GM21717 (cell line): ENCODE measurements around the gene TGFB1.
"Not testable (repeated sequence)": the region's sequence is repeated elsewhere in the genome, so short reads cannot be mapped to it uniquely, and the experiment has no call there.

Experiments
- ATAC-seq: cut with Tn5 transposase; IDR thresholded peaks from one replicate; pipeline ENCODE4 v1.9.1; 2021; ENCODE audit warnings: mild to moderate bottlenecking, moderate library complexity; ENCODE audit not compliant: unreplicated experiment

Gene TGFB1

DNA sequence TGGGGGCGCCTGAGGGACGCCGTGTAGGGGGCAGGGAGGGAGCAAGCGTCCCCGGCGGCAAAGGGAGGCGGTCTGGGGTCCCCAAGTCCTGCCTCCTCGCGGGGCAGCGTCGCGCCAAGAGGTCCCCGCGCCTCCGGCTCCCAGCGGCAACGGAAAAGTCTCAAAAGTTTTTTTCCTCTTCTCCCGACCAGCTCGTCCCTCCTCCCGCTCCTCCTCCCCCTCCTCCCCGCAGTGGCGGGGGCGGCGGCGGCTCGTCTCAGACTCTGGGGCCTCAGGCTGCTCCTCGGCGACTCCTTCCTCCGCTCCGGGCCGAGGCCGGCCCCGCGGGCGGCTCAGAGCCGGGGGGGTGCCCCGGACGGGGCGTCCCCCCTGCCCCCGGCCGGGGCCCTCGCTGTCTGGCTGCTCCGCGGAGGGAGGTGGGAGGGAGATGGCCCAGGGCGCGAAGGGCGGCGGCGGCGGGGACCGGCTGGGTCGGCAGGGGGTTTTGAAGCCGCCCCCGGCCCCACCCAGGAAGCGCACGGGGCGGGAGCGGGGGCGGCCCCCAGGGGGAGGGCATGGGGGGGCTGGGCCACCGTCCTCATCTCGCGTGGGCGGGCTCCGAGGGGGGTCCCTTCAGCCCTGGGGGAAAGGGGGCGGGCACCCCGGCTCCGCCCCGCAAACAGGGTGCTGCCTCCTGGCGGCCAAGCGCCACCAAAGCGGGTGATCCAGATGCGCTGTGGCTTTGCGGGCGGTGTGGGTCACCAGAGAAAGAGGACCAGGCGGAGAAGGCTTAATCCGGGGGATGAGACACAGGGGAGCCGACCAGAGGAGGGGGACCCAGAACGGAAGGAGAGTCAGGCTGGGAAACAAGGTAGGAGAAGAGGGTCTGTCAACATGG lies at the start of gene TGFB1:
TSS of gene TGFB1 (minus strand) at position 457 of the 877 bp plus-strand sequence. CDS start 878 bp downstream, outside the sequence.
- ATAC-seq = peak; percentile 34

DNA sequence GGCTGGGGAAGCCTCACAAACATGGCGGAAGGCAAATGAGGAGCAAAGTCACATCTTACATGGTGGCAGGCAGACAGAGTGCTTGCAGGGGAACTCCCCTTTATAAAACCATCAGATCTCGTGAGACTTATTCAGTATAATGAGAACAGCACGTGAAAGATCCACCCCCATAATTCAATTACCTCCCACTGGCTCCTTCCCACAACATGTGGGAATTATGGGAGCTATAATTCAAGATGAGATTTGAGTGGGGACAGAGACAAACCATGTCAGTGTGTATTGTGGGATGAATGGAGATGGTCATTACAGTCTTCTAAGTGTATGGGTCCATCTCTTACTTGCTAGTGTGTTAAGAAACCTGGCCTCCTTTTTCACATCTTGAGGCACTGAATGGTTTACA lies 48.3 kb upstream of the TGFB1 start:
- no peak for ATAC-seq

DNA sequence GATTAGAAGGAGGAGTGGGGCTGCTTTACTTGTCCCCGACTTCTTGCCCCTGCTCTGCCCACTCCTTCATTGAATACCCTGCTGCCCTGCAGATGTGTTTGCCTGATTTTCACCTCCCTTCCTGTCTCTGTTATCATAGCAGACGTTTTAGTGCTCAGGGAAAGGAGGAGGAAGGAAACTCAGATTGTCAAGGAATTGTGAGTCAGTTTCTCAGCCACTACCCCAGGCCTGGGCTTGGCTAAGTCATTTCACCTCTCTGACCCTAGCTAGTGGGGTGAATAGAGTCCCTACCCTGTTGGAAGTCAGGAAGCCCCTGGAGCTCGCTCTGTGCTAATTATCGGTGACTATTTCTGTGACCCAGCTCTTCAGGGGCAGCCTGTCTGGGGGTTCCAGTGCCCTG lies 47.8 kb upstream of the TGFB1 start:
- no peak for ATAC-seq

DNA sequence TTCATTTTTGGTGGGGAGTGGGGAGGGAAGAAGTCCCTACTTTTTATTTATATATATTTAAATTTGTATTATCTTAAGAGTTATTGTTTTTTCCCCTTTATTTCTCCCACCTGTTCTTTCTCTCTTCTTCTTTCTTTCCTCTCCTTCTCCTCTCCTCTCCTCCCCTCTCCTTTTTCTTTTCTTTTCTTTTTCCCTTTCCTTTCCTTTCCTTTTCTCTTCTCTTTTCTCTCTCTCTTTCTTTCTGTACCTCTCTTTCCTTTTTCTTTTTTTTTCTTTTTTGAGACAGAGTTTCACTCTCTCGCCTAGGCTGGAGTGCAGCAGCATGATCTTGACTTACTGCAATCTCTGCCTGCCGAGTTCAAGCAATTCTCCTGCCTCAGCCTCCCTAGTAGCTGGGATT lies 45.8 kb upstream of the TGFB1 start:
- ATAC-seq = no peak

DNA sequence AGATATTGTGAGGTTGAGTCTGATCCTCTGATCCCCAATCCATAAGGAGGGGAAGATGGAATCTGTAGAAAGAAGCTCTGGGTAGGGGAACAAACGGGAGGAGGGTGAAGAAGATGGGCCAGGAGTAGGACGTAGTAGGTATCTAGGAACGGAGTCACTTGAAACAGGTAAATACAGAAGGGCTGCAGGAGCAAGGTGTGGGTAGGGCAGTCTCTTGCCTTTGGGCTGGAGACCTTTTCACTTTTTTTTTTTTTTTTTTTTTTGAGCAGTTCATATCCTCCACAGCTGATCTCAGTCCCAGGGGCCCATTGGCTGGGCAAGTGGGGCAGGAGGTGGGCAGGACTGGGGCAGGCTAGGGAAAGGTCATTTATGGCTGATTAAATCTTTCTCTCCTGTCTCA lies 45.4 kb upstream of the TGFB1 start:
- ATAC-seq = no peak

DNA sequence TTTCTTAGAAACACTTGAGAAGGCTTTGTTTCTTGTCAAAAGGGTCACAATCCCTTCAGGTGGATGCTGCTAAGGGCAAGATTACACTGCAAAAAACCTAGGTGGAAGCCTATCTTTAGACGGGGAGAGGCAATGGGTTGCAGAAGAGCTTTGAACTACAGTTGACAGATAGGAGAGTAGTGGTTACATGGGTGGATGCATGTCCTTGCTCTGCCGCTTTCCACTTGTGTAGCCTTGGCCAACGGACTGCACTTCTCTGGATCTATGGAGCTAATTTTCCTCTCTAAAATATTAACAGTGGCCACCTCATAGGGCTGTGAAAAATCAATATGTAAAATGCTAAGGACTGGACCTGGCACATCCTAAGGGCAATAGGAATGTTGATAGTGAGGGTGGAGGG lies 44.9 kb upstream of the TGFB1 start:
- ATAC-seq = no peak

DNA sequence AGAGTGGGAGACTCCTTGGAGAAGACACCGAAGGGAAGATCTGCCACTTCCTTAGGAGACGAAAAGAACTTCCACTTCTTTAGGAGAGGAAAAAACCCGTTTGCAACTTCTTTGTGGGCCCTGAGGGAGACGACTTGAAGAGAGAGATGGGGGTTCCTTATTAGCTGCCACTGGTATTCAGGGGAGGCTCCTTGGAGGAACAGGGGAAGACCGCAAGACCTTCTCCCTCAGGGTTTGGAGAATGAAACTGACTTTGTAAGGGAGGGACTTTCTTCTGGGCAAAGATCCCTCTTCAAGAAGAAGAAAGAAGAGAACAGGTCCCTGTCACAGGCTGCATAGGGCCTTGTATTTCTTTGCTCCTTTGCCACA lies 44.3 kb upstream of the TGFB1 start:
- no peak for ATAC-seq

DNA sequence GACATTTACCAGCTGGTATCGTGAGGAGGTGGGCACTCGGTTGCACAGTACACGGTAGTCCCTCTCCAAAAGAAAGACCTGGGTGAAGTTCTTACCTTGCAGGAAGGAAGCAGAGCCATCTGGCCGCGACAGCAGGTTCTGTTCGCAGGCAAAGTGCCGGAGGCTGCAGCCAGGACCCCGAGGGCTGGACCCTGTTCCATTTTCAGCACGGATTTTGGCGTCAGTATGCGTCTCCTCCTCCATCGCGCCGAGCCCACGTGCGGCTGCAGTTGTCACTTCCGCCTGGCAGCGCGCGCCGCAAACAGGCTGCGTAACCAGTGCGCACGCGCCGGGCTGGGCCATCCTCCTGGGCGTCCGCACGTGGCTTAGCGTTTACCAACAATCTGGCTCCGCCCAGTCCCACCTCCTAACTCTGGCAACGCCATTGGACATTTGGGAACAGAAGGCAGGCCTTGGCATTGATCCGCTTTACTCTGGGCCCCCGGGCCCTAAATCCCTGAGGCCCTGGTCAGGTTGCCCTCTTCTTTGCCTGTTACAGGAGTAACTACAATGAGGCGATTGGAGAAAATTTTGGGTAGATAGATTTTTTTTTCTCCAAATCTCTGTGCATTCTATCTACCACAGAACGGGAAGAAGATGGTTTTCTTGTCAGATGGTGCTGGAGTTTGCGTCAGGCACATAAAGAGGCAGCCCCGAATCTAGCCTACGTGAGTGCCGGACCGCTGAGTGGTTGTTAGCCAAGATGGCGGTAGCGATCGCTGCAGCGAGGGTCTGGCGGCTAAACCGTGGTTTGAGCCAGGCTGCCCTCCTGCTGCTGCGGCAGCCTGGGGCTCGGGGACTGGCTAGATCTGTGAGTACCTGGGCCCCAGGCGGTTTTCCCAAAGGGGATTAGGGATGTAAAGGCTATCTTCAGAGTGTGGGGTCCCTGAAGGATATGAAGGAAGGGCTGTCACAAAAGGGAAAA lies 43.6 kb upstream of the TGFB1 start, which contains the start of the genes BCKDHA and EXOSC5:
TSS of gene BCKDHA (plus strand) at position 733 of the 964 bp plus-strand sequence. CDS start at position 743, 10 bp downstream.
TSS of gene EXOSC5 (minus strand) at position 274 of the 964 bp plus-strand sequence. CDS start at position 243, 31 bp downstream.
- peak; percentile 80 for ATAC-seq

DNA sequence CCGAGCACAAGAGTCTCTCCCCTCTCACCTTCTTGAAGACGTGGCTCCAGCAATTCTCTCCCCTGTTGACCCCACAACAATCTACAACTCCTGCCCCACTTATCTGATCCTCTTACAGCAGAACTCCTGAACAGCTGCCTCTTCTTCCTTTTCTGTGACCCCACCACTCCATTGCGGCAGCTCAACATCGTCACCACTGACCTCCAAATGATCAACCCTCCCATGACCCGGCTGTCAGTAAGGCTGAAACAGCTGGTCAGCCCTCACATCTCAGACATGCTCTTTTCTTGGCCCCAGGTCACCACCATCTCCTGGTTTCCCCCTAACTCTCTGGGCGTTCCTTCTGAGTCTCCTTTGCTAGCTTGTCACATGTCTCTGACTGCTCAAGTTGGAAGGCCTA lies 41.6 kb upstream of the TGFB1 start:
- ATAC-seq = no peak

DNA sequence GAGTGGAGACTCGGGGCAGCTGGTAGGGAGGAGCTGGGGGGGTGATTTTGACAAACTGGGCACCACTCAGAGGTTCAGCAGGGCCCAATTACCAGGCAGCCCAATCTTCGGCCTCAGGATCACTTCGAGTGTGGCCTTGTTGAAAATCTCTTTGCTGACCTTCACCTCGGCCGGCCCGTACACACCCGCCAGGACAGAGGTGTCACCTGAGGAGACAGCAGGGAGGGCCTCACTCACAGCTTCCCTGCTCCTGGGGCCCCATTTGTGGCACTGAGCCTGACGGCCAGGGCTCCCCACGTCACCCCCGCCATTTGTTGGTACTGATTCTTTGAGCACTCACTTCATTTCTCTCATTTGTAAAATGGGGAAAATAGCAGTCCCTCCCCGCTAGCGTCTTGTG lies 39.1 kb upstream of the TGFB1 start:
- no peak for ATAC-seq

DNA sequence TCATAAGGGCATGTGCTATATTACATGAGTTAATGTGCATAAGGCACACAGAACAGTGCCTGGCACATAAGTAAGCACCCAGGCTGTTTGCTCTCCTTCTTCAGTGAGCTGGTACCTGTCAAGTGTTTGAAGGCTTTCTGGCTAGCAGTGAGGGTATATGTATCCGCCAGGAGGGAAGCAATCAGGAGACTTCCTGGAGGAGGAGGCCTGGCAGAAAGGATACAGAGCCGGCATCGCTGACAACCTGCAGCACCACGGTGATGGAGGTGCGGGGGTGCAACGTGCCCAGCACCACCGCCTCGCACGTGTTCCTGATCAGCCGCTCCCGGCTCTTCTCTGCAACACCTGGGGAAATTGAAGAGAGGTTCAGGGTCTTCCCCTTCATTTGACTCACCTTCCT lies 37.9 kb upstream of the TGFB1 start:
- no peak for ATAC-seq

DNA sequence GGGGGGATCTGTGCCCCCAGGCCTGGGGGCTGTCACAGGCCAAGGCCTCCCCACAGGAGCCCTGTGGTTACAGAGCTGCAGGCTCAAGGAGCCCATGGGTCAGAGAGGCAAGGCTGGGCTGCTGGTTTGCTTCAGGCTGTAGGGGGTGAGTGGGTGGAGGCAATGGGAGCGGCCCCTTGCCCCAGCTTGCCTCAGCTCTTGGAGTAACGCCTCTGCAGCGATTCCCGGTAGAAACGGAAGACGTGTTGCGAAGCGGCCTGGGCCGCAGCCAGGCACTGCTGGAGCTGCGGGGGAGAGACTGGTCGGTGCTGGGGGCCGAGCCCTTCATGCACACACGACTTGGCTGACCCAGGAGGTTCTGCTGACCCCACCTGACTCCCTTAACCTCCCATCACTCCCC lies 32.7 kb upstream of the TGFB1 start:
- ATAC-seq = no peak

DNA sequence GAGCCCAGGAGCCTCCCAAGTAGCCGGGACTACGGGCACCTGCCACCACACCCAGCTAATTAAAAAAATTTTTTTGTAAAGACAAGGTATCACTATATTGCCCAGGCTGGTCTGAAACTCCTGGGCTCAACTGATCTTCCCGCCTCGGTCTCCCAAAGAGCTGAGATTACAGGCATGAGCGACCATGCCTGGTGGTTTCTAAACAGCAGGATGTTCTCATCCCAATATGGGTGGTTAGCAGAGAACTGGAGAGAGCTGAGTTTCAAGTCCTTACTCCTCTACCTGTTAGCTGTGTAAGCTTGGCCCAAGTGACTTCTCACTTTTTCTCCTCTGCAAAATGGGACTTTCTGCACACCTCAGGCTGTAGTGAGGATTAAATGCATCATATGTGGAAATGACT lies 30.6 kb upstream of the TGFB1 start:
- ATAC-seq = no peak

DNA sequence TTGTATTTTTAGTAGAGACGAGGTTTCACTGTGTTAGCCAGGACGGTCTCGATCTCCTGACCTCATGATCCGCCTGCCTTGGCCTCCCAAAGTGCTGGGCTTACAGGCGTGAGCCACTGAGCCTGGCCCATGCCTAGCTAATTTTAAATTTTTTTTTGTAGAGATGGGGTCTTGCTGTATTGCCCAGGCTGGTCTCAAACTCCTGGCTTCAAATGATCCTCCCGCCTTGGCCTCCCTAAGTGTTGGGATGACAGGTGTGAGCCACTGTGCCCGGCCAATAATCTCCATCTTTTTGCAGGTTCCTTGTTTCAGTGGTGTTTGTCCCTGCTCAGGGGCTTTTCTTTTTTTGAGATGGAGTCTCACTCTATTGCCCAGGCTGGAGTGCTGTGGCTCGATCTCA lies 27.8 kb upstream of the TGFB1 start:
- ATAC-seq = not testable (repeated sequence)

DNA sequence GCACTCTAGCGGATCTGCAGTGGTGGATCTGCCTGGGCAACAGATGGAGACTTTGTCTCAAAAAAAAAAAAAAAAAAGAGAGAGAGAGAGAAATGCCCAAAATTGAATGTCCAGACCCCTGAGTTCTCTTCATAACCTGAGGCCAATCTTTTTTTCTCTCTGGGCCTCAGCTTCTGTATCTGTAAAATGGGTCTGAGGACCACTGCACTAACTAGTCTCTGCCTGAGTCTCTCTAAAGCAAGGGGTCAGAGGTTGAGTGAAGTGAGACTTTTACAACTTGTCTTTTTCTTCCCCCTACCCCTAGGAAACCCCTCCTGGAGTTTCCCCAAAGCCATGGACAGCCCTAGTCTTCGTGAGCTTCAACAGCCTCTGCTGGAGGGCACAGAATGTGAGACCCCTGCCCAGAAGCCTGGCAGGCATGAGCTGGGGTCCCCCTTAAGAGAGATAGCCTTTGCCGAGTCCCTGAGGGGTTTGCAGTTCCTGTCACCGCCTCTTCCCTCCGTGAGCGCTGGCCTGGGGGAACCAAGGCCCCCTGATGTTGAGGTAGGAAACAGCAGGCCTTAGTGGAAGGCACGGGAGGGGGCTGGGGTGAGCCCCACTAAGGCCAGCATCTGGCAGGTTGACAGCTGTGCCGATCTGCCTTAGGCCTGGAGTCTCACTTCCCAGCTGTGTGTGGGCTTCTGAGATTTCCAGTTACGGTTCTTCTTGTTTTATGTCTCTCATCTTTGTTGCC lies 24.4 kb upstream of the TGFB1 start:
- no peak for ATAC-seq

DNA sequence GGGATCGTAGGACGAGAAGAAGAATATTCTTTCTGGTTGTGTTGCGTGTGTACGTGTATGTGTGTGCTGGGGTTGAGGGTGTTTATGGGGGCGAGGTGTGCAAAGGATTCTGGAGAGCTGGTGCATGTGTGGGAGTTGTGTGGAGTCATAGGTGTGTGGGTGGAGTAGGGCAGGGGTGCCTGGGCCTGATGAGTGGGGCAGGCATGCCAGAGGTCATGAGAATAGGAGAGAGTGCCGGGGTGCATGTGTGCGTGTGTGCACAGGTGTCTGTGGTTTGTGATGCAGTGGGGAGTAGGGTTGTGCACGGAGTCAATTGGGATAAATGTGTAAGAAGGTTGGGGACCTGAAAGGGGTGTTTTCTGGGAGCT lies 23.3 kb upstream of the TGFB1 start:
- ATAC-seq = no peak

DNA sequence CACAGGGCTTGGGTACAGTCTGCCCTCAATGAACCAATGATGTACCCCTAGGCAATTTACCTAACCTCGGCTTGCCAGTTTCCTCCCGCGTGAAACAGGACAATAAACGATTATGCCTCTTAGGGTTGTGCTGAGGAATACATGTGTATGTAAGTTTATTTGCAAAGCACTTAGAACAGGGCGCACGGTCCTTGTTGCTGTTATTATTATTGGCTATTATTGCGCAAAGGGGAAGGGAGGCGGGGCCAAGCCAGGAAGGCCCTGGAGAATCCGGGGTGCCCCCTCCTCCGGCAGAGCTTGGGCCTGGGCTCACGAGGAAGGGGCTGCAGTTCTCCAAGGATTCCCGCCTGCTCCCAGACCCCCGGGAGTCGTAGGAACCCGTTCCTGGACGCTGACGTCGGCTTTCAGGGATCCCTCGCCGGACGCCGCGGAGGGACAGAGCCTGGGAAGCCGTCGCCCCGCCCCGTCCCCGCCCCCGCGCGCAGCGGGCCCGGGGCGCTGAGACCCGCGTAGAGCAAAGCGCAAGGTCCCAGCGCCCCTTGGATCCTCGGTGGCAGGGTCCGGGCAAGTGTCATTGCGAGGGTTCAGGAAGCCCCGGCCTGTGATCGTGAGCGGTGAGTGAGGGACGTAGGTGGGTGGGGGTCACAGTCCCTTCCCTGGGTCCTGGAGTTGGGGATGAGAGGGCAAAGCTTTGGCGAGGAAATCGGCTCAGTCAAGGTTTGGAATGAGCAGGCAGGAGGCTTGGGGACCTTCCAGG lies 22.7 kb upstream of the TGFB1 start, which contains the start of gene TMEM91:
TSS of gene TMEM91 (plus strand) at position 293 of the 757 bp plus-strand sequence. CDS start 1,777 bp downstream, outside the sequence.
- ATAC-seq = no peak

DNA sequence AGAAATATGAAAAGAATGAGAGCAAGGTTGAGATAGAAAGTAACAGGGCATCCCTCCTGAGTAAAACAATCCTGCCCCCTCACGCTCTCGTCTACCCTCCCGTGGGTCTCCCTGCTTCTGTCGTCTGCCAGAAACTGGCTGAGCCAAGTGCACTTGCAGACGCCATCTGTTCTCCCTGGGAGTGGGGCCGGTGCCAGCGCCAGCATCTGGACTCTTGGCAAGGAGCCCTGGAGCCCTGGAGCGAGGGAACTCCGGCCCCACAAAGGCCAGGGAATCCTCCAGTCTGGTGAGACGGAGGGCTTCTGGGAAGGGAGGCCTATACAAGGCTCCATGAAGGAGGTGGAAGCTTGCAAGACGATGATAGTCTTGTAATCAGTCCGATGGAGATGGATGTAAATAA lies 20.3 kb upstream of the TGFB1 start:
- no peak for ATAC-seq

DNA sequence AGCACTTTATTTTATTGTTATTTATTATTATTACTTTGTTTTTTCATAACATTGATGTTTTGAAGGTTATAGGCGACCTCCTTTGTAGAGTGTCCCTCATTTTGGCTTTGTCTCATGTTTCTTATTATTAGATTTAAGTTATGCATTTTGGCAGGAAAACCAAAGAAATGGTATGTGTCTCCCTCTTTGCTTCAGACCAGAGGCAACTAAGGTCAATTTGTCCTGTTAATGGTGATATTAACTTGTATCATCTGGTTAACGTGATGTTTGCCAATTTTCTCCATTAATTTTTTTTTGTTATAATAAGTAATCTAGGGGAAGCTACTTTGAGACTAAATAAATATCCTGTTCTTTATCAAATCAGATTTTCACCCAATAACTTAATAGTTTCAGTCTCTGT lies 18.8 kb upstream of the TGFB1 start:
- no peak for ATAC-seq

DNA sequence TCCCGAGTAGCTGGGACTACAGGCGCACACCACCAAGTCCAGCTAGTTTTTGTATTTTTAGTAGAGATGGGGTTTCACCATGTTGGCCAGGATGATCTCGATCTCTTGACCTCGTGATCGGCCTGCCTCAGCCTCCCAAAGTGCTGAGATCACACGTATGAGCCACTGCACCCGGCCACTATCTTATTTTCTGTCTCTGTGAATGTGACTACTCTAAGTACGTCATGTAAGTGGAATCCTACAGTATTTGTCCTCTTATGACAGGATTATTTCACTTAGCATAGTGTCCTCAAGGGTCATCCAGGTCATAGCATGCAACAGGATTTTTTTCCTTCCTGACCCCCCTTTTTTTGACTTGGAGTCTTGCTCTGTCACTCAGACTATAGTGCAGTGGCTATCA lies 17.8 kb upstream of the TGFB1 start:
- ATAC-seq = no peak
